ENCODE data around the gene ARFGAP3.
A peak's percentile ranks its signal among the peaks of the same experiment; 100 is the strongest.

ARFGAP3 gene

DNA sequence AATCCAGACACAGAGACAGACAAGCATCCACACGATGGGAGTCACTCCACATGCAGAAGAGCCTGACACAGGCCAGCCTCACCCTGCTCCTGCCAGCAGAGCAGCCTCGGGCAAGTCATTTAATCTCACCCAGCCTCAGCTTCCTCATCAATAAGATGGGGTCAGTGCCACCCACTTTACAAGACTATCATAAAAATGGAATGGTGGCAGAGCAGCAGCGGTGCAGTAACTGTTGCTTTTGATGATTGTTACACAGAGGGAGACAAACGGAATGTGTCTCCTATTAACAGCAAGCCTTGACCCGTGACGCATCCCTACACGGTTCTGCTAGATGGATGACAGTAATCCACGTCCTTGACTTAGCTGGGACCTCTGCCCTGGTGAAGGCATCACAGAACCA, 26.0 kb upstream of the ARFGAP3 start:
- no peak overlapping the region for H3K4me3 ChIP-seq (ENCODE audit: low read depth, low read length)
- H3K4me1 ChIP-seq (ENCODE audit: control insufficient read depth, insufficient read depth, low read length): no peaks in the 10 kb centered on the region
- peaks cover 2 to 96% of the 10 kb centered on the region in 2 experiments; a peak in 1 of 3 replicates for H3K36me3 ChIP-seq (ENCODE audit: control insufficient read depth in 2 of 2, insufficient read depth in 1 of 2, low read length in 2 of 2)
- TF ChIP-seq ZNF830 (tag by site-specific recombination; IDR thresholded peaks at IDR 0.05; ENCODE audit: low read depth) (no peak), EGR2 (tag by site-specific recombination; IDR thresholded peaks at IDR 0.05; ENCODE audit: low read depth) (no peak), ZNF677 (tag by site-specific recombination; IDR thresholded peaks at IDR 0.05) (no peak), KLF1 (tag by site-specific recombination; IDR thresholded peaks at IDR 0.05) (no peak), GLIS2 (tag by site-specific recombination; IDR thresholded peaks at IDR 0.05) (no peak), KLF7 (tag by site-specific recombination; IDR thresholded peaks at IDR 0.05; ENCODE audit: borderline replicate concordance) (no peak), ZNF248 (tag by site-specific recombination; IDR thresholded peaks at IDR 0.05) (no peak), ZNF473 (tag by site-specific recombination; IDR thresholded peaks at IDR 0.05) (no peak), ZNF350 (tag by site-specific recombination; IDR thresholded peaks at IDR 0.05) (no peak), ZNF707 (tag by site-specific recombination; IDR thresholded peaks at IDR 0.05) (no peak), ZNF133 (tag by site-specific recombination; IDR thresholded peaks at IDR 0.05) (no peak), ZNF571 (tag by site-specific recombination; IDR thresholded peaks at IDR 0.05) (no peak)
- TF ChIP-seq, protein P1, sequence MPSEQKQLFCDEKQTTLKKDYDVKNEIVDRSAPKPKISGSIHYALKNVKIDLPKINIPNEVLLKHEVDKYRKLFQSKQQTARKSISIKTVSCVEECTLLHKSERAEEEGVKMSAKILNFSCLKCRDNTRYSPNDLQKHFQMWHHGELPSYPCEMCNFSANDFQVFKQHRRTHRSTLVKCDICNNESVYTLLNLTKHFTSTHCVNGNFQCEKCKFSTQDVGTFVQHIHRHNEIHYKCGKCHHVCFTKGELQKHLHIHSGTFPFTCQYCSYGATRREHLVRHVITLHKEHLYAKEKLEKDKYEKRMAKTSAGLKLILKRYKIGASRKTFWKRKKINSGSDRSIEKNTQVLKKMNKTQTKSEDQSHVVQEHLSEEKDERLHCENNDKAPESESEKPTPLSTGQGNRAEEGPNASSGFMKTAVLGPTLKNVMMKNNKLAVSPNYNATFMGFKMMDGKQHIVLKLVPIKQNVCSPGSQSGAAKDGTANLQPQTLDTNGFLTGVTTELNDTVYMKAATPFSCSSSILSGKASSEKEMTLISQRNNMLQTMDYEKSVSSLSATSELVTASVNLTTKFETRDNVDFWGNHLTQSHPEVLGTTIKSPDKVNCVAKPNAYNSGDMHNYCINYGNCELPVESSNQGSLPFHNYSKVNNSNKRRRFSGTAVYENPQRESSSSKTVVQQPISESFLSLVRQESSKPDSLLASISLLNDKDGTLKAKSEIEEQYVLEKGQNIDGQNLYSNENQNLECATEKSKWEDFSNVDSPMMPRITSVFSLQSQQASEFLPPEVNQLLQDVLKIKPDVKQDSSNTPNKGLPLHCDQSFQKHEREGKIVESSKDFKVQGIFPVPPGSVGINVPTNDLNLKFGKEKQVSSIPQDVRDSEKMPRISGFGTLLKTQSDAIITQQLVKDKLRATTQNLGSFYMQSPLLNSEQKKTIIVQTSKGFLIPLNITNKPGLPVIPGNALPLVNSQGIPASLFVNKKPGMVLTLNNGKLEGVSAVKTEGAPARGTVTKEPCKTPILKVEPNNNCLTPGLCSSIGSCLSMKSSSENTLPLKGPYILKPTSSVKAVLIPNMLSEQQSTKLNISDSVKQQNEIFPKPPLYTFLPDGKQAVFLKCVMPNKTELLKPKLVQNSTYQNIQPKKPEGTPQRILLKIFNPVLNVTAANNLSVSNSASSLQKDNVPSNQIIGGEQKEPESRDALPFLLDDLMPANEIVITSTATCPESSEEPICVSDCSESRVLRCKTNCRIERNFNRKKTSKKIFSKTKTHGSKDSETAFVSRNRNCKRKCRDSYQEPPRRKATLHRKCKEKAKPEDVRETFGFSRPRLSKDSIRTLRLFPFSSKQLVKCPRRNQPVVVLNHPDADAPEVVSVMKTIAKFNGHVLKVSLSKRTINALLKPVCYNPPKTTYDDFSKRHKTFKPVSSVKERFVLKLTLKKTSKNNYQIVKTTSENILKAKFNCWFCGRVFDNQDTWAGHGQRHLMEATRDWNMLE (tag by site-specific recombination; conservative IDR thresholded peaks at IDR 0.05; ENCODE audit: low read depth): no peak
- TF ChIP-seq, protein P2, sequence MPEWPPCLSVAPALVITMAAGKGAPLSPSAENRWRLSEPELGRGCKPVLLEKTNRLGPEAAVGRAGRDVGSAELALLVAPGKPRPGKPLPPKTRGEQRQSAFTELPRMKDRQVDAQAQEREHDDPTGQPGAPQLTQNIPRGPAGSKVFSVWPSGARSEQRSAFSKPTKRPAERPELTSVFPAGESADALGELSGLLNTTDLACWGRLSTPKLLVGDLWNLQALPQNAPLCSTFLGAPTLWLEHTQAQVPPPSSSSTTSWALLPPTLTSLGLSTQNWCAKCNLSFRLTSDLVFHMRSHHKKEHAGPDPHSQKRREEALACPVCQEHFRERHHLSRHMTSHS (tag by site-specific recombination; IDR thresholded peaks at IDR 0.05): no peak
- ChIA-PET POLR2A (no interaction called here), CTCF (interaction anchor here (1.6 kb wide), 1 partner anchor 15 kb away, joined by 15 read pairs; no protein-coding TSS in a partner anchor)
- H3K9me3 ChIP-seq (ENCODE audit: control insufficient read depth, insufficient read depth, low read depth, low read length): no peaks in the 10 kb centered on the region
- H3K27ac ChIP-seq (ENCODE audit: extremely low read depth, low read depth, low read length): no peak overlapping the region

DNA sequence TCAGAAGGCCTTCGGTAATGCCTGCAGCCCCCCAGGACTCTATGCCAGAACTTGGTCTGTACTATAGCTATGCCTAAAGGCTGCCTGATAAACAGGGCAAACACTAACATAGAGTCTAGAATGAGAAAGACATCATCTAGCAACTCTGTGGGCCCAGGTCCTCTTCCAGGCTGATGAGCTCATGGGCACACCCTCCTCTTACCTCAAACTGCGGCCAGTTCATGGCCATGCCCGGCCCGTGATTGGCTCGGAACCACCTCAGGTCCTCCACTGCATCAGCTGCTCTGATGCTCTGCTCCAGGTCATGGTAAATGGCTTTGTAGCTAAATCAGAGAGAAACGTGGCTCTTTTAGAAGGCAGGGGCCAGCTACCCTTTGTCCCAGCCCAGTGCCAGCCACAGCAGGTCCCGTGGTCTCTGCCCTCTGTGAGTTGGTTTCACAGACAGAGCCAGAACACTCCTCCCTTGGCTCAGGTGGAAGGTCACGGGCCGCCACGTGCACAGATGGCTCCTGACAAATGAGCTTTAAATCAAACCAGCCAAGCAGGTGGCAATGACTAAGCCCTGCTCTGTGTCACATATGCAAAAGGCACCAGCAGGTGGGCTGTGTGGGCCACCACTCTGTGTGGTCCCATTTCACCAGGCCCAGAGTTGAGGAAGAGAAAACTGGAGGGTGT, 25.0 kb upstream of the ARFGAP3 start:
- Histone ChIP-seq H3K9me3 (ENCODE audit: control insufficient read depth, insufficient read depth, low read depth, low read length) (no peaks in the 10 kb centered on the region), H3K4me3 (ENCODE audit: low read depth, low read length) (no peak overlapping the region), H3K36me3 (ENCODE audit: control insufficient read depth in 2 of 2, insufficient read depth in 1 of 2, low read length in 2 of 2) (peaks cover 0 to 98% of the 10 kb centered on the region in 2 experiments; a peak in 1 of 3 replicates), H3K27ac (ENCODE audit: extremely low read depth, low read depth, low read length) (no peak overlapping the region), H3K4me1 (ENCODE audit: control insufficient read depth, insufficient read depth, low read length) (no peaks in the 10 kb centered on the region)
- CTCF ChIA-PET: interaction anchor here (0.5 to 1.6 kb wide), 5 partner anchors 14 to 280 kb away, joined by 3 to 15 read pairs (median 3); no protein-coding TSS in a partner anchor
- peak; percentile 60 for TF ChIP-seq ZIC2 (tag by site-specific recombination; IDR thresholded peaks at IDR 0.05)
- TF ChIP-seq ZNF624 (tag by site-specific recombination; IDR thresholded peaks at IDR 0.05): no peak
- TF ChIP-seq, protein P3, sequence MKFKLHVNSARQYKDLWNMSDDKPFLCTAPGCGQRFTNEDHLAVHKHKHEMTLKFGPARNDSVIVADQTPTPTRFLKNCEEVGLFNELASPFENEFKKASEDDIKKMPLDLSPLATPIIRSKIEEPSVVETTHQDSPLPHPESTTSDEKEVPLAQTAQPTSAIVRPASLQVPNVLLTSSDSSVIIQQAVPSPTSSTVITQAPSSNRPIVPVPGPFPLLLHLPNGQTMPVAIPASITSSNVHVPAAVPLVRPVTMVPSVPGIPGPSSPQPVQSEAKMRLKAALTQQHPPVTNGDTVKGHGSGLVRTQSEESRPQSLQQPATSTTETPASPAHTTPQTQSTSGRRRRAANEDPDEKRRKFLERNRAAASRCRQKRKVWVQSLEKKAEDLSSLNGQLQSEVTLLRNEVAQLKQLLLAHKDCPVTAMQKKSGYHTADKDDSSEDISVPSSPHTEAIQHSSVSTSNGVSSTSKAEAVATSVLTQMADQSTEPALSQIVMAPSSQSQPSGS (tag by site-specific recombination; IDR thresholded peaks at IDR 0.05; ENCODE audit: low read depth): no peak
- no peak for TF ChIP-seq SP7 (tag by site-specific recombination; IDR thresholded peaks at IDR 0.05)
- no peak for TF ChIP-seq ZNF426 (tag by site-specific recombination; IDR thresholded peaks at IDR 0.05)
- TF ChIP-seq GLIS1 (tag by site-specific recombination; IDR thresholded peaks at IDR 0.05): peak; percentile 56
- TF ChIP-seq, protein P4, sequence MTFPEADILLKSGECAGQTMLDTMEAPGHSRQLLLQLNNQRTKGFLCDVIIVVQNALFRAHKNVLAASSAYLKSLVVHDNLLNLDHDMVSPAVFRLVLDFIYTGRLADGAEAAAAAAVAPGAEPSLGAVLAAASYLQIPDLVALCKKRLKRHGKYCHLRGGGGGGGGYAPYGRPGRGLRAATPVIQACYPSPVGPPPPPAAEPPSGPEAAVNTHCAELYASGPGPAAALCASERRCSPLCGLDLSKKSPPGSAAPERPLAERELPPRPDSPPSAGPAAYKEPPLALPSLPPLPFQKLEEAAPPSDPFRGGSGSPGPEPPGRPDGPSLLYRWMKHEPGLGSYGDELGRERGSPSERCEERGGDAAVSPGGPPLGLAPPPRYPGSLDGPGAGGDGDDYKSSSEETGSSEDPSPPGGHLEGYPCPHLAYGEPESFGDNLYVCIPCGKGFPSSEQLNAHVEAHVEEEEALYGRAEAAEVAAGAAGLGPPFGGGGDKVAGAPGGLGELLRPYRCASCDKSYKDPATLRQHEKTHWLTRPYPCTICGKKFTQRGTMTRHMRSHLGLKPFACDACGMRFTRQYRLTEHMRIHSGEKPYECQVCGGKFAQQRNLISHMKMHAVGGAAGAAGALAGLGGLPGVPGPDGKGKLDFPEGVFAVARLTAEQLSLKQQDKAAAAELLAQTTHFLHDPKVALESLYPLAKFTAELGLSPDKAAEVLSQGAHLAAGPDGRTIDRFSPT (tag by site-specific recombination; IDR thresholded peaks at IDR 0.05): no peak
- TF ChIP-seq ZNF239 (tag by site-specific recombination; IDR thresholded peaks at IDR 0.05): no peak
- no peak for TF ChIP-seq ZNF626 (tag by site-specific recombination; IDR thresholded peaks at IDR 0.05)
- TF ChIP-seq, protein P5, sequence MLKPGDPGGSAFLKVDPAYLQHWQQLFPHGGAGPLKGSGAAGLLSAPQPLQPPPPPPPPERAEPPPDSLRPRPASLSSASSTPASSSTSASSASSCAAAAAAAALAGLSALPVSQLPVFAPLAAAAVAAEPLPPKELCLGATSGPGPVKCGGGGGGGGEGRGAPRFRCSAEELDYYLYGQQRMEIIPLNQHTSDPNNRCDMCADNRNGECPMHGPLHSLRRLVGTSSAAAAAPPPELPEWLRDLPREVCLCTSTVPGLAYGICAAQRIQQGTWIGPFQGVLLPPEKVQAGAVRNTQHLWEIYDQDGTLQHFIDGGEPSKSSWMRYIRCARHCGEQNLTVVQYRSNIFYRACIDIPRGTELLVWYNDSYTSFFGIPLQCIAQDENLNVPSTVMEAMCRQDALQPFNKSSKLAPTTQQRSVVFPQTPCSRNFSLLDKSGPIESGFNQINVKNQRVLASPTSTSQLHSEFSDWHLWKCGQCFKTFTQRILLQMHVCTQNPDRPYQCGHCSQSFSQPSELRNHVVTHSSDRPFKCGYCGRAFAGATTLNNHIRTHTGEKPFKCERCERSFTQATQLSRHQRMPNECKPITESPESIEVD (tag by site-specific recombination; IDR thresholded peaks at IDR 0.05): no peak
- no peak for TF ChIP-seq ZBTB8A (tag by site-specific recombination; IDR thresholded peaks at IDR 0.05)
- POLR2A ChIA-PET: no interaction called here
